Measurements from ENCODE around the gene THUMPD3.

THUMPD3 gene

GRCh38 chr3:9397906-9398699 lies 35.2 kb downstream of the THUMPD3 start:
- peak; percentile 31 for DNase-seq

GRCh38 chr3:9398700-9399336 lies 36.0 kb downstream of the THUMPD3 start:
- peak; percentile 59 for DNase-seq

- no peak for DNase-seq
Measured at GRCh38 chr3:9399337-9399703, 36.5 kb downstream of the THUMPD3 start.

- DNase-seq: peak; percentile 44
Measured at GRCh38 chr3:9399746-9400145, 36.9 kb downstream of the THUMPD3 start.

- DNase-seq: no peak
Measured at GRCh38 chr3:9400616-9401015, 37.8 kb downstream of the THUMPD3 start.

GRCh38 chr3:9401986-9402385 lies 39.1 kb downstream of the THUMPD3 start:
- no peak for DNase-seq

- DNase-seq: no peak
Measured at GRCh38 chr3:9402410-9403228, 39.8 kb downstream of the THUMPD3 start.

- no peak for DNase-seq
Measured at GRCh38 chr3:9403463-9403862, 40.6 kb downstream of the THUMPD3 start.

GRCh38 chr3:9404680-9405079 lies 41.8 kb downstream of the THUMPD3 start:
- DNase-seq: no peak

GRCh38 chr3:9405756-9406155 lies 42.9 kb downstream of the THUMPD3 start:
- no peak for DNase-seq

- no peak for DNase-seq
Measured at GRCh38 chr3:9406856-9407626, 44.2 kb downstream of the THUMPD3 start.

GRCh38 chr3:9408061-9408460 lies 45.2 kb downstream of the THUMPD3 start:
- DNase-seq: no peak

- DNase-seq: no peak
Measured at GRCh38 chr3:9408546-9408945, 45.7 kb downstream of the THUMPD3 start.

- DNase-seq: no peak
Measured at GRCh38 chr3:9409981-9410854, 47.4 kb downstream of the THUMPD3 start.

- DNase-seq: no peak
Measured at GRCh38 chr3:9411302-9411701, 48.4 kb downstream of the THUMPD3 start.

- DNase-seq: no peak
Measured at GRCh38 chr3:9412293-9412692, 49.4 kb downstream of the THUMPD3 start.

GRCh38 chr3:9414826-9415225 lies 52.0 kb downstream of the THUMPD3 start:
- no peak for DNase-seq

- DNase-seq: no peak
Measured at GRCh38 chr3:9415485-9416138, 52.8 kb downstream of the THUMPD3 start.

GRCh38 chr3:9416139-9416780 lies 53.4 kb downstream of the THUMPD3 start:
- no peak for DNase-seq

GRCh38 chr3:9420850-9421549 lies 58.1 kb downstream of the THUMPD3 start:
- peak; percentile 9 for DNase-seq
